ENCODE data around the gene CCKAR.

DNA sequence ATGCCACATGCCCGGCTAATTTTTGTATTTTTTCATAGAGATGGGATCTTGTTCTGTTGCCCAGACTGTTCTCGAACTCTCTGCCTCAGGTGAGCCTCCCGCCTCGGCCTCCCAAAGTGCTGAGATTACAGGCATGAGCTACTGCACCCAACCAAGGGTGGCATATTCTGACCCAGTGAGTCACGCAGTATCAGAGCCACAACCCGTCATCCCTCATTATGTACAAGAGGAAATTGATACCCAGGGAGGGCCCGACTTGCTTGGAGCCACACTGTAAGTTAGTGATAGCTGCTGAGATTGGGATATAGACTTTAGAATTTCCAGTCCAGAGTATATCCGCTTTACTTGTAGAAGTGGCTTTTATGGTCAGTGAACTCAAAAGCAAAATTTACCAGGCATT, 14.6 kb downstream of the CCKAR start:
- TF ChIP-seq POLR2A (IDR thresholded peaks at IDR 0.05) = no peak
- TF ChIP-seq, protein P1, sequence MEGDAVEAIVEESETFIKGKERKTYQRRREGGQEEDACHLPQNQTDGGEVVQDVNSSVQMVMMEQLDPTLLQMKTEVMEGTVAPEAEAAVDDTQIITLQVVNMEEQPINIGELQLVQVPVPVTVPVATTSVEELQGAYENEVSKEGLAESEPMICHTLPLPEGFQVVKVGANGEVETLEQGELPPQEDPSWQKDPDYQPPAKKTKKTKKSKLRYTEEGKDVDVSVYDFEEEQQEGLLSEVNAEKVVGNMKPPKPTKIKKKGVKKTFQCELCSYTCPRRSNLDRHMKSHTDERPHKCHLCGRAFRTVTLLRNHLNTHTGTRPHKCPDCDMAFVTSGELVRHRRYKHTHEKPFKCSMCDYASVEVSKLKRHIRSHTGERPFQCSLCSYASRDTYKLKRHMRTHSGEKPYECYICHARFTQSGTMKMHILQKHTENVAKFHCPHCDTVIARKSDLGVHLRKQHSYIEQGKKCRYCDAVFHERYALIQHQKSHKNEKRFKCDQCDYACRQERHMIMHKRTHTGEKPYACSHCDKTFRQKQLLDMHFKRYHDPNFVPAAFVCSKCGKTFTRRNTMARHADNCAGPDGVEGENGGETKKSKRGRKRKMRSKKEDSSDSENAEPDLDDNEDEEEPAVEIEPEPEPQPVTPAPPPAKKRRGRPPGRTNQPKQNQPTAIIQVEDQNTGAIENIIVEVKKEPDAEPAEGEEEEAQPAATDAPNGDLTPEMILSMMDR (IDR thresholded peaks at IDR 0.05) = no peak

Data from body of pancreas (tissue), 4 donors.